Caco-2 (cell line): ENCODE results near the gene MYBPC3. TPM values are rescaled to one million over a fixed set of nuclear protein-coding genes. Genes with fewer than 3 reads are reported as not detected.

Experiments
- BruUV-seq: library from RNA; stranded (reverse); fragments of 400-500 nt; replicated peaks from 2 replicates; lab custom pipeline; 2021; lab: Mats Ljungman, UMichigan
- CTCF ChIA-PET: fragments of 300-600 bp; sonication (Branson Sonifier 250); formaldehyde crosslinking; loops from one replicate; lab custom pipeline; 2022; ENCODE audit warnings: antibody characterized with exemption; lab: Charles Lee
- POLR2A ChIA-PET: fragments of 300-600 bp; sonication (Branson Sonifier 250); formaldehyde crosslinking; loops from one replicate; lab custom pipeline; 2022; ENCODE audit warnings: antibody characterized with exemption; lab: Charles Lee
- DNase-seq, 2 experiments: peaks; one replicate each; pipeline versions ENCODE4 v3.0.0 to v3.0.0-alpha.2; 2020 to 2022
- H3K27me3 ChIP-seq: replicated peaks from 2 replicates; pipeline ENCODE4 v1.6.0; 2011; ENCODE audit warnings: low read length; ENCODE audit not compliant: control insufficient read depth, insufficient read depth
- H3K36me3 ChIP-seq: 2 replicates; pipeline ENCODE4 v1.5.1; 2011; ENCODE audit warnings: low read length; ENCODE audit not compliant: control insufficient read depth, insufficient read depth
- H3K4me1 ChIP-seq: fragments of 250-450 bp; sonication (Bioruptor Pico); 2 replicates; pipeline ENCODE4 v1.5.1; 2020; ENCODE audit warnings: mild to moderate bottlenecking
- H3K4me3 ChIP-seq: 2 replicates; pipeline ENCODE4 v1.5.1; 2011; ENCODE audit warnings: low read depth, mild to moderate bottlenecking, control low read depth, low read length
- H3K9me3 ChIP-seq: fragments of 250-450 bp; sonication (Bioruptor Pico); 2 replicates; pipeline ENCODE4 v1.5.1; 2020; ENCODE audit warnings: mild to moderate bottlenecking, moderate library complexity
- H3K27ac Mint-ChIP-seq: one replicate; pipeline ENCODE4 v1.8.0; 2022; ENCODE audit warnings: mixed read lengths; ENCODE audit not compliant: unreplicated experiment
- H3K27me3 Mint-ChIP-seq: one replicate; pipeline ENCODE4 v1.8.0; 2022; ENCODE audit warnings: mixed read lengths; ENCODE audit not compliant: insufficient read depth, unreplicated experiment
- H3K36me3 Mint-ChIP-seq: one replicate; pipeline ENCODE4 v1.8.0; 2022; ENCODE audit warnings: mild to moderate bottlenecking, mixed read lengths; ENCODE audit not compliant: insufficient read depth, unreplicated experiment
- H3K4me1 Mint-ChIP-seq: one replicate; pipeline ENCODE4 v1.8.0; 2022; ENCODE audit warnings: low read depth, mixed read lengths; ENCODE audit not compliant: unreplicated experiment
- H3K4me3 Mint-ChIP-seq: one replicate; pipeline ENCODE4 v1.8.0; 2022; ENCODE audit warnings: mild to moderate bottlenecking, moderate library complexity, mixed read lengths; ENCODE audit not compliant: unreplicated experiment
- H3K9me3 Mint-ChIP-seq: one replicate; pipeline ENCODE4 v1.8.0; 2022; ENCODE audit warnings: mixed read lengths; ENCODE audit not compliant: unreplicated experiment
- intact Hi-C: fragments of 100-400 bp; cut with micrococcal nuclease; formaldehyde crosslinking; loops from one replicate; pipeline ENCODE4 v1.10.0; 2022; ENCODE audit not compliant: unreplicated experiment
- total RNA-seq: library from RNA; stranded (reverse); gene quantifications from 2 replicates; pipeline ENCODE4 v1.2.3, GENCODE V29; 2022
- TF ChIP-seq, protein P1 (sequence below), 2 experiments: fragments of 200-600 bp in 1 of 2; IDR thresholded peaks; 1 replicate in 1 of 2; 2 replicates in 1 of 2; pipeline versions ENCODE4 v1.5.1 to v1.8.0; 2011 to 2022; ENCODE audit warnings: antibody characterized with exemption in 1 of 2, control low read depth in 1 of 2, inconsistent platforms in 1 of 2, low read depth in 1 of 2, low read length in 1 of 2, mild to moderate bottlenecking in 1 of 2, moderate library complexity in 1 of 2; ENCODE audit not compliant: insufficient read depth in 1 of 2, severe bottlenecking in 1 of 2, unreplicated experiment in 1 of 2

Gene MYBPC3
- total RNA-seq, 1 experiment from 2014 or later, result not detected

DNA sequence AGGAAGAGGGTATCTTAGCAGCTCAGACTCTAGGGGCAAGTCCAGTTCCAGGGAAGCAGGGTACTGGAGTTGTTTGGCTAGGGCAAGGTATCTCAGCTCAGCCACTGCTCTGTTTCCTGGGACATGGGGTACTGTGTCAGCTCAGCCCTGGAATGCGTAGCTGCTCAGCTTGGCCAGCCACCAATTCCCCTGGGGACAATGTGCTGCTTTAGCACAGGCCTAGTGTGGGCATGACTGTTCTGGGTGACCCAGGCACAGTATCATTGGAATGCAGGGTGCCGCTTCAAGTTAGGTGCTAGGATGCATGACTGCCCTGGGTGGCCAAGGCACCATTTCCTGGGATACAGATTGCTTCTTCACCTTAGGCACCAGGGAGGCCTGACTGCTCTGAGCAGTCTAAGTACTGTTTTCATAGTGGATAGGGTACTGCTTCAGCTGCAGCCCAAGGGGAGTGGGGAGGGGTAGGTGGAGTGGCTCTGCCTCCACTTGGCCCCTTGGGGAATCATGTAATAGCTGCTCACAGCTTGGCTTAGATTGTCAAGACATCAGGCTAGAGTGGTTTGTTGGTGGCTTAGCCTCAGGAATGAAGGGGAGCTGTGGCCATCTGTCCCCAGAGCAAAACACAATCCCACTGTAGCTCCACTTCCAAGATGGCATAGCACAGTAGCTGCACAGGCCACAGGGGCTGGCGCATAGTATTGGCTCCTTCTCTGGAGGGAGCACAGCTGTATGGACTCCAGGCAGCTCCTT lies 46.6 kb downstream of the MYBPC3 start:
- intact Hi-C loops, result no loop called here
- Mint-ChIP-seq H3K4me1 (no peaks in the 10 kb centered on the region), H3K4me3 (no peak overlapping the region), H3K9me3 (peaks cover 20% of the 10 kb centered on the region), H3K27ac (no peak overlapping the region), H3K36me3 (peaks cover 73% of the 10 kb centered on the region), H3K27me3 (no peaks in the 10 kb centered on the region)
- no TSS peak for BruUV-seq
- DNase-seq, result no peak
- Histone ChIP-seq H3K4me3 (no peak overlapping the region), H3K9me3 (no peaks in the 10 kb centered on the region), H3K27me3 (no peaks in the 10 kb centered on the region), H3K4me1 (no peaks in the 10 kb centered on the region), H3K36me3 (peaks cover 5% of the 10 kb centered on the region)
- CTCF ChIA-PET, result interaction anchor here (1.8 kb wide), 1 partner anchor 49 kb away, joined by 6 read pairs; no protein-coding TSS in a partner anchor
- POLR2A ChIA-PET, result no interaction called here
- TF ChIP-seq, protein P1, sequence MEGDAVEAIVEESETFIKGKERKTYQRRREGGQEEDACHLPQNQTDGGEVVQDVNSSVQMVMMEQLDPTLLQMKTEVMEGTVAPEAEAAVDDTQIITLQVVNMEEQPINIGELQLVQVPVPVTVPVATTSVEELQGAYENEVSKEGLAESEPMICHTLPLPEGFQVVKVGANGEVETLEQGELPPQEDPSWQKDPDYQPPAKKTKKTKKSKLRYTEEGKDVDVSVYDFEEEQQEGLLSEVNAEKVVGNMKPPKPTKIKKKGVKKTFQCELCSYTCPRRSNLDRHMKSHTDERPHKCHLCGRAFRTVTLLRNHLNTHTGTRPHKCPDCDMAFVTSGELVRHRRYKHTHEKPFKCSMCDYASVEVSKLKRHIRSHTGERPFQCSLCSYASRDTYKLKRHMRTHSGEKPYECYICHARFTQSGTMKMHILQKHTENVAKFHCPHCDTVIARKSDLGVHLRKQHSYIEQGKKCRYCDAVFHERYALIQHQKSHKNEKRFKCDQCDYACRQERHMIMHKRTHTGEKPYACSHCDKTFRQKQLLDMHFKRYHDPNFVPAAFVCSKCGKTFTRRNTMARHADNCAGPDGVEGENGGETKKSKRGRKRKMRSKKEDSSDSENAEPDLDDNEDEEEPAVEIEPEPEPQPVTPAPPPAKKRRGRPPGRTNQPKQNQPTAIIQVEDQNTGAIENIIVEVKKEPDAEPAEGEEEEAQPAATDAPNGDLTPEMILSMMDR (IDR thresholded peaks at IDR 0.05; ENCODE audit: insufficient read depth in 1 of 2, low read depth in 1 of 2, low read length in 1 of 2, severe bottlenecking in 1 of 2, unreplicated experiment in 1 of 2), result no peak

DNA sequence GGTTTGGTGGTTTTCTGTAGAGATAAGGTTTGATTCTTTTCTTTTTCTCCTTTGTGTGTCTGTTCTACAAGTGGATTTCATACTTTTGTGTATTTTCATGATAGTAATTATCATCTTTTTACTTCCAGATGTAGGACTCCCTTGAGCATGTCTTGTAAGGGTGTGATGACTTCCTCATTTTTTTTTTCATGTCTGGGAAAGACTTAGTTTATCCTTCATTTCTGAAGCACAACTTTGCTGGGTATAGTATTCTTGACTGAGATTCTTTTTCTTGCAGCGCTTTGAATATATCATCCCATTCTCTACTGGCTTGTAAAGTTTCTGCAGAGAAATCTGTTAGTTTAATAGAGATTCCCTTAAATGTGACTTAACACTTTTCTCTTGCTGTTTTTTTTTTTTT lies 49.6 kb downstream of the MYBPC3 start:
- H3K27me3 ChIP-seq, result no peaks in the 10 kb centered on the region
- H3K4me1 ChIP-seq, result no peaks in the 10 kb centered on the region
- peaks cover 74% of the 10 kb centered on the region for H3K36me3 Mint-ChIP-seq
- no peak overlapping the region for H3K4me3 Mint-ChIP-seq
- ChIA-PET CTCF (interaction anchor here (0.7 kb wide), 1 partner anchor 32 kb away, joined by 3 read pairs; no protein-coding TSS in a partner anchor), POLR2A (no interaction called here)
- H3K9me3 ChIP-seq, result peaks cover 8% of the 10 kb centered on the region
- TF ChIP-seq, protein P1 (IDR thresholded peaks at IDR 0.05; ENCODE audit: insufficient read depth in 1 of 2, low read depth in 1 of 2, low read length in 1 of 2, severe bottlenecking in 1 of 2, unreplicated experiment in 1 of 2), result no peak
- H3K4me3 ChIP-seq, result no peak overlapping the region
- no peak overlapping the region for H3K27ac Mint-ChIP-seq
- no peaks in the 10 kb centered on the region for H3K4me1 Mint-ChIP-seq
- intact Hi-C loops, result no loop called here
- DNase-seq, result no peak
- peaks cover 21% of the 10 kb centered on the region for H3K9me3 Mint-ChIP-seq
- H3K27me3 Mint-ChIP-seq, result no peaks in the 10 kb centered on the region
- no TSS peak for BruUV-seq
- H3K36me3 ChIP-seq, result peaks cover 4% of the 10 kb centered on the region; the same call in 1 of the 2 replicates

DNA sequence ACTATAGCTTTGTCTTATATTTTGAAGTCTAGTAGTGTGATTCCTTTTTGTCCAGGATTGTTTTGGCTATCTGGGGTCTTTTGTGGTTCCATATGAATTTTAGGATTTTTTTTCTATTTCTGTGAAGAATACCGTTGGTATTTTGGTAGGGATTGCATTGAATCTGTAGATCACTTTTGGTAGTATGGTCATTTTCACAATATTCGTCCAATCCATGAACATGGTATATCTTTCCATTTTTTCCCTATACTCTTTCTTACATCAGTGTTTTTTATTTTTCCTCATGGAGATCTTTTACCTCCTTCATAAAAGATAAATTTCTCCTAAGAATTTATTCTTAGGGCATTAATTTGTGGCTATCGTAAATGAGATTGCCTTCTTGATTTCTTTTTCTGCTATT lies 53.4 kb downstream of the MYBPC3 start:
- H3K4me3 Mint-ChIP-seq, result no peak overlapping the region
- H3K9me3 Mint-ChIP-seq, result peaks cover 21% of the 10 kb centered on the region
- H3K4me3 ChIP-seq, result no peak overlapping the region
- peaks cover 8% of the 10 kb centered on the region for H3K9me3 ChIP-seq
- H3K4me1 Mint-ChIP-seq, result no peaks in the 10 kb centered on the region
- H3K27ac Mint-ChIP-seq, result no peak overlapping the region
- no peaks in the 10 kb centered on the region for H3K27me3 ChIP-seq
- no TSS peak for BruUV-seq
- ChIA-PET CTCF (no interaction called here), POLR2A (no interaction called here)
- no peaks in the 10 kb centered on the region for H3K27me3 Mint-ChIP-seq
- intact Hi-C loops, result no loop called here
- no peak for DNase-seq
- peaks cover 4% of the 10 kb centered on the region; the same call in 1 of the 2 replicates for H3K36me3 ChIP-seq
- H3K36me3 Mint-ChIP-seq, result peaks cover 92% of the 10 kb centered on the region
- TF ChIP-seq, protein P1 (IDR thresholded peaks at IDR 0.05; ENCODE audit: insufficient read depth in 1 of 2, low read depth in 1 of 2, low read length in 1 of 2, severe bottlenecking in 1 of 2, unreplicated experiment in 1 of 2), result no peak
- H3K4me1 ChIP-seq, result no peaks in the 10 kb centered on the region
